Liver (tissue), 9 donors: ENCODE data around the gene TMEM18. TPM values are rescaled to one million over a fixed set of nuclear protein-coding genes. Genes with fewer than 3 reads are reported as not detected.

ENCODE experiments used
- DNase-seq: peaks from one replicate; pipeline ENCODE4 v3.0.0-alpha.2; 2017; ENCODE audit warnings: low spot score
- H3K27ac ChIP-seq, 2 donors: one replicate each; pipeline ENCODE4 v1.7.0; 2013; ENCODE audit warnings: inconsistent platforms in 2 of 2, low read length in 2 of 2, control low read depth in 1 of 2, low read depth in 1 of 2, mild to moderate bottlenecking in 1 of 2
- H3K27me3 ChIP-seq, 4 donors: one replicate each; pipeline versions ENCODE4 v1.6.1 to v1.7.0; 2013; ENCODE audit warnings: low read length in 3 of 4, inconsistent platforms in 1 of 4, mild to moderate bottlenecking in 1 of 4, moderate library complexity in 1 of 4; ENCODE audit not compliant: control insufficient read depth in 4 of 4, insufficient read depth in 4 of 4
- H3K36me3 ChIP-seq, 4 donors: one replicate each; pipeline versions ENCODE4 v1.6.1 to v1.7.0; 2013; ENCODE audit warnings: low read length in 3 of 4, mild to moderate bottlenecking in 3 of 4, low read depth in 1 of 4, moderate library complexity in 1 of 4; ENCODE audit not compliant: control insufficient read depth in 4 of 4, insufficient read depth in 3 of 4
- H3K4me1 ChIP-seq, 4 donors: one replicate each; pipeline versions ENCODE4 v1.6.1 to v1.7.0; 2013; ENCODE audit warnings: low read length in 3 of 4, mild to moderate bottlenecking in 3 of 4, moderate library complexity in 1 of 4; ENCODE audit not compliant: control insufficient read depth in 4 of 4, insufficient read depth in 4 of 4
- H3K4me3 ChIP-seq, 3 donors: one replicate each; pipeline versions ENCODE4 v1.6.1 to v1.7.0; 2013; ENCODE audit warnings: low read length in 3 of 3, control low read depth in 1 of 3, low read depth in 1 of 3, mild to moderate bottlenecking in 1 of 3
- H3K9ac ChIP-seq, 2 donors: one replicate each; pipeline ENCODE4 v1.7.0; 2013; ENCODE audit warnings: low read length in 2 of 2, mild to moderate bottlenecking in 2 of 2, moderate library complexity in 2 of 2, control low read depth in 1 of 2, low read depth in 1 of 2
- H3K9me3 ChIP-seq, 4 donors: one replicate each; pipeline versions ENCODE4 v1.6.1 to v1.7.0; 2013; ENCODE audit warnings: low read length in 3 of 4; ENCODE audit not compliant: control insufficient read depth in 4 of 4
- FOXA1 ChIP-seq: IDR thresholded peaks from 2 replicates; pipeline ENCODE4 v1.6.1; 2016; ENCODE audit warnings: antibody characterized with exemption
- JUND ChIP-seq, 2 donors: IDR thresholded peaks; 2 replicates each; pipeline ENCODE4 v1.6.1; 2016; ENCODE audit warnings: antibody characterized with exemption in 2 of 2
- NR2F2 ChIP-seq: IDR thresholded peaks from 2 replicates; pipeline ENCODE4 v1.6.1; 2016; ENCODE audit warnings: antibody characterized with exemption
- TAF1 ChIP-seq: conservative IDR thresholded peaks from 2 replicates; pipeline ENCODE4 v1.6.1; 2016; ENCODE audit warnings: antibody characterized with exemption, mild to moderate bottlenecking
- WGBS: extraction: QIAGEN DNeasy Blood & Tissue Kit; methylation state at CpG from one replicate; pipeline ENCODE4 v1.1.7; 2013; 5-methylcytosine and 5-hydroxymethylcytosine counted together
- polyA plus RNA-seq, 2 donors: library from polyadenylated mRNA; stranded (reverse) in 1 of 2; unstranded in 1 of 2; fragments of 200-250 nt in 1 of 2; fragments of >200 nt in 1 of 2; fragmentation: Nextera tagmentation in 1 of 2; extraction: Ambion mirVana in 1 of 2; gene quantifications; one replicate each; pipeline versions ENCODE4 v1.2.1 to v1.2.3, GENCODE V29; 2013 to 2015
- total RNA-seq, 2 donors: library from RNA; depleted of rRNA; stranded (reverse); fragments of >200 nt; gene quantifications; one replicate each; pipeline ENCODE4 v1.2.3, GENCODE V29; 2014
- TF ChIP-seq, protein P1 (sequence below): IDR thresholded peaks from 2 replicates; pipeline ENCODE4 v1.6.1; 2016; ENCODE audit warnings: antibody characterized with exemption
- TF ChIP-seq, protein P2 (sequence below): IDR thresholded peaks from 2 replicates; pipeline ENCODE4 v1.6.1; 2016; ENCODE audit warnings: antibody characterized with exemption
- TF ChIP-seq, protein P3 (sequence below): IDR thresholded peaks from 2 replicates; pipeline ENCODE4 v1.6.1; 2016; ENCODE audit warnings: antibody characterized with exemption, mild to moderate bottlenecking
- TF ChIP-seq, protein P4 (sequence below): IDR thresholded peaks from 2 replicates; pipeline ENCODE4 v1.6.1; 2016; ENCODE audit warnings: antibody characterized with exemption
- donor health status: healthy.
- donor health status: healthy.
- donor health status: healthy.
- donor health status: healthy.
- donor health status: healthy.

The TMEM18 gene
- total and polyA plus RNA-seq, 4 donors = 8.4 to 29.3 (median 10.9) TPM

DNA sequence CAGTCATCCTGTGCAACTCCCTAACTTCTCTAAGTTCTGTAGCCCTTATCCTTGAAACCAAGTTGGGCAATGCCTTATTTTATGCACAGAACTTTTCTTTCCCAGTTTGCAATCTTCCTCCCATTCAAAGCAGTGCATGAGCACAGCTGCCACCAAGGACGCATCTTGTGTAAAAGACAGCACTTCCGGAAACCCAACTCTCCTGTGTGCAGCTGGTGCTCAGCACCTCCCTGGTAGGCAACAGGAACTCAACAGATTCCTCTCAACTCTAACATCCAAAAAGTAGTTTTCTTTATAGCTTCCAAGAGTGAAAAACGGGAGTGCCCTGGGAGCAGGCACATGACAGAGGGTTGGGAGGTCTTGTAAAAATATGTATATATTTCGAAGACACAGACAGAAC is 2.2 kb downstream of the TMEM18 start:
- WGBS = 92% methylated on average over 4 of the region's 4 CpGs
- TF ChIP-seq, protein P1, sequence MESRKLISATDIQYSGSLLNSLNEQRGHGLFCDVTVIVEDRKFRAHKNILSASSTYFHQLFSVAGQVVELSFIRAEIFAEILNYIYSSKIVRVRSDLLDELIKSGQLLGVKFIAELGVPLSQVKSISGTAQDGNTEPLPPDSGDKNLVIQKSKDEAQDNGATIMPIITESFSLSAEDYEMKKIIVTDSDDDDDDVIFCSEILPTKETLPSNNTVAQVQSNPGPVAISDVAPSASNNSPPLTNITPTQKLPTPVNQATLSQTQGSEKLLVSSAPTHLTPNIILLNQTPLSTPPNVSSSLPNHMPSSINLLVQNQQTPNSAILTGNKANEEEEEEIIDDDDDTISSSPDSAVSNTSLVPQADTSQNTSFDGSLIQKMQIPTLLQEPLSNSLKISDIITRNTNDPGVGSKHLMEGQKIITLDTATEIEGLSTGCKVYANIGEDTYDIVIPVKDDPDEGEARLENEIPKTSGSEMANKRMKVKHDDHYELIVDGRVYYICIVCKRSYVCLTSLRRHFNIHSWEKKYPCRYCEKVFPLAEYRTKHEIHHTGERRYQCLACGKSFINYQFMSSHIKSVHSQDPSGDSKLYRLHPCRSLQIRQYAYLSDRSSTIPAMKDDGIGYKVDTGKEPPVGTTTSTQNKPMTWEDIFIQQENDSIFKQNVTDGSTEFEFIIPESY = no peak
- TF ChIP-seq TAF1 (no peak), FOXA1 (no peak), JUND (IDR thresholded peaks at IDR 0.05) (no peak)
- TF ChIP-seq, protein P2, sequence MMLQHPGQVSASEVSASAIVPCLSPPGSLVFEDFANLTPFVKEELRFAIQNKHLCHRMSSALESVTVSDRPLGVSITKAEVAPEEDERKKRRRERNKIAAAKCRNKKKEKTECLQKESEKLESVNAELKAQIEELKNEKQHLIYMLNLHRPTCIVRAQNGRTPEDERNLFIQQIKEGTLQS = no peak
- TF ChIP-seq, protein P3, sequence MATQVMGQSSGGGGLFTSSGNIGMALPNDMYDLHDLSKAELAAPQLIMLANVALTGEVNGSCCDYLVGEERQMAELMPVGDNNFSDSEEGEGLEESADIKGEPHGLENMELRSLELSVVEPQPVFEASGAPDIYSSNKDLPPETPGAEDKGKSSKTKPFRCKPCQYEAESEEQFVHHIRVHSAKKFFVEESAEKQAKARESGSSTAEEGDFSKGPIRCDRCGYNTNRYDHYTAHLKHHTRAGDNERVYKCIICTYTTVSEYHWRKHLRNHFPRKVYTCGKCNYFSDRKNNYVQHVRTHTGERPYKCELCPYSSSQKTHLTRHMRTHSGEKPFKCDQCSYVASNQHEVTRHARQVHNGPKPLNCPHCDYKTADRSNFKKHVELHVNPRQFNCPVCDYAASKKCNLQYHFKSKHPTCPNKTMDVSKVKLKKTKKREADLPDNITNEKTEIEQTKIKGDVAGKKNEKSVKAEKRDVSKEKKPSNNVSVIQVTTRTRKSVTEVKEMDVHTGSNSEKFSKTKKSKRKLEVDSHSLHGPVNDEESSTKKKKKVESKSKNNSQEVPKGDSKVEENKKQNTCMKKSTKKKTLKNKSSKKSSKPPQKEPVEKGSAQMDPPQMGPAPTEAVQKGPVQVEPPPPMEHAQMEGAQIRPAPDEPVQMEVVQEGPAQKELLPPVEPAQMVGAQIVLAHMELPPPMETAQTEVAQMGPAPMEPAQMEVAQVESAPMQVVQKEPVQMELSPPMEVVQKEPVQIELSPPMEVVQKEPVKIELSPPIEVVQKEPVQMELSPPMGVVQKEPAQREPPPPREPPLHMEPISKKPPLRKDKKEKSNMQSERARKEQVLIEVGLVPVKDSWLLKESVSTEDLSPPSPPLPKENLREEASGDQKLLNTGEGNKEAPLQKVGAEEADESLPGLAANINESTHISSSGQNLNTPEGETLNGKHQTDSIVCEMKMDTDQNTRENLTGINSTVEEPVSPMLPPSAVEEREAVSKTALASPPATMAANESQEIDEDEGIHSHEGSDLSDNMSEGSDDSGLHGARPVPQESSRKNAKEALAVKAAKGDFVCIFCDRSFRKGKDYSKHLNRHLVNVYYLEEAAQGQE = no peak
- Histone ChIP-seq H3K36me3 (peaks cover 2 to 19% (median 9%) of the 10 kb centered on the region in 4 donors), H3K27ac (no peak overlapping the region), H3K4me3 (no peak overlapping the region), H3K4me1 (peaks cover 2 to 15% (median 8%) of the 10 kb centered on the region in 4 donors), H3K9ac (no peak overlapping the region), H3K9me3 (no peaks in the 10 kb centered on the region), H3K27me3 (no peaks in the 10 kb centered on the region)
- DNase-seq = no peak

DNA sequence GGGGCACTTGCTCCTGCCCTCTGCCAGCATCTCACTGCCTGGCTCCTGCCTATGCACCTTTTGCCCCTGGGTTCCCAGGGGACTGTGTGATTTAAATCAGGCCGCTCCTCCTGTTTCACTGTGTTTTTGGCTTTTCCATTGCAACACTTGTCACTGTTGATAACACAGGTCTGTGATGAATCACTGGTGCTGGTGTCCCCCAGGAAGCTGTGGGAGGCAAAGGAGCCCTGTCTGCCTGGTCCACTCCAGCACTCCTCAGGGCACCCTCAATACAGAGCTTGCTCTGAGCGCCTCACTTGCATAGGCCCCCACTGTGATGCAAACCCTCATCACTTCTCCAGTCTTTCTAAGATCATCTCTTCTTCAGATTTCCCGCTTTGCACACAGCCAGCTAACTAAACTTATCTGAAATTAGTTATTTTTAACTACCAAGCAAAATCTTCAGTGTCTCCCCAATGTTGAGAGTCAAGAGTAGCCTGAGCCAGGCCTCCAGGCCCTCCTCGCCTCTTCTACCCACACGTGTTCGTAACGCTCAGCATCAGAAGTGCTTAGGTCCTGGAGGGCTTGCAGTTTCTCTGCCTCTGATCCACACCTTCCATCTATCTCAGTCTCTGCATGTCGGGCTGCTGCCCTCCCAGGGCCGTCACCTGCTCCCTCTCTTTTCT is 2.8 kb downstream of the TMEM18 start:
- TF ChIP-seq NR2F2 (no peak), TAF1 (no peak)
- TF ChIP-seq, protein P1 = no peak
- TF ChIP-seq, protein P3 = no peak
- TF ChIP-seq, protein P4, sequence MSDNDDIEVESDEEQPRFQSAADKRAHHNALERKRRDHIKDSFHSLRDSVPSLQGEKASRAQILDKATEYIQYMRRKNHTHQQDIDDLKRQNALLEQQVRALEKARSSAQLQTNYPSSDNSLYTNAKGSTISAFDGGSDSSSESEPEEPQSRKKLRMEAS = no peak
- WGBS = 91% methylated on average over 9 of the region's 9 CpGs
- no peaks in the 10 kb centered on the region for H3K27me3 ChIP-seq
- H3K4me1 ChIP-seq = peaks cover 2 to 15% (median 8%) of the 10 kb centered on the region in 4 donors
- no peak overlapping the region for H3K27ac ChIP-seq
- H3K9me3 ChIP-seq = no peaks in the 10 kb centered on the region
- H3K36me3 ChIP-seq = peaks cover 2 to 23% (median 12%) of the 10 kb centered on the region in 4 donors
- no peak overlapping the region for H3K9ac ChIP-seq
- no peak for DNase-seq
- H3K4me3 ChIP-seq = no peak overlapping the region
